Esophagus squamous epithelium (tissue), 5 donors: ENCODE measurements around the gene PDE5A. TPM values are rescaled to one million over a fixed set of nuclear protein-coding genes. Genes with fewer than 3 reads are reported as not detected.
A peak's percentile ranks its signal among the peaks of the same experiment; 100 is the strongest.

Source experiments
- DNase-seq: peaks from one replicate; lab custom pipeline; 2025; lab: John Stamatoyannopoulos, UW
- H3K27ac ChIP-seq, 4 donors: fragments of 200-600 bp; sonication (generic); one replicate each; pipeline ENCODE4 v1.5.1; 2016 to 2019; ENCODE audit warnings: mild to moderate bottlenecking in 1 of 4
- H3K27me3 ChIP-seq, 4 donors: fragments of 200-600 bp; sonication (generic); 1 replicate in 3 of 4; 2 replicates in 1 of 4; pipeline versions ENCODE4 v1.5.1 to v1.6.0; 2017 to 2021; ENCODE audit warnings: antibody characterized with exemption in 1 of 4
- H3K36me3 ChIP-seq, 3 donors: fragments of 200-600 bp; sonication (generic); one replicate each; pipeline ENCODE4 v1.5.1; 2016 to 2019
- H3K4me1 ChIP-seq, 3 donors: fragments of 200-600 bp; sonication (generic); one replicate each; pipeline ENCODE4 v1.5.1; 2017 to 2019
- H3K4me3 ChIP-seq, 4 donors: fragments of 200-600 bp; sonication (generic); 1 replicate in 3 of 4; 2 replicates in 1 of 4; pipeline ENCODE4 v1.5.1; 2016 to 2019; ENCODE audit warnings: mild to moderate bottlenecking in 2 of 4, moderate library complexity in 1 of 4
- H3K9me3 ChIP-seq, 3 donors: fragments of 200-600 bp; sonication (generic); one replicate each; pipeline ENCODE4 v1.5.1; 2016 to 2019
- POLR2A ChIP-seq, 4 donors: fragments of 450-650 bp; IDR thresholded peaks; one replicate each; pipeline ENCODE4 v1.6.1; 2017; ENCODE audit warnings: antibody characterized with exemption in 4 of 4, mild to moderate bottlenecking in 4 of 4, moderate library complexity in 3 of 4
- WGBS, 2 donors: methylation state at CpG; one replicate each; pipeline ENCODE4 v1.1.5; 2018; 5-methylcytosine and 5-hydroxymethylcytosine counted together
- intact Hi-C: fragments of 100-400 bp; cut with DNase I; formaldehyde crosslinking; loops from one replicate; pipeline ENCODE4 v1.15.0; 2022
- total RNA-seq, 4 donors: library from RNA; depleted of rRNA; stranded (reverse); fragments of >200 nt; gene quantifications; one replicate each; pipeline ENCODE4 v1.1.0, GENCODE V29; 2016
- TF ChIP-seq, protein P1 (sequence below), 6 experiments: fragments of 450-650 bp in 4 of 6; fragments of 200-600 bp in 2 of 6; sonication (generic) in 2 of 6; IDR thresholded peaks; one replicate each; pipeline ENCODE4 v1.5.1; 2016 to 2019; ENCODE audit warnings: antibody characterized with exemption in 6 of 6, mild to moderate bottlenecking in 4 of 6, moderate library complexity in 4 of 6
- donor health status: DM: yes; HTN: yes; CAD: no.

Gene PDE5A
- total RNA-seq, 4 donors from 2014 or later = 1.9 to 26.7 (median 6.0) TPM

DNA sequence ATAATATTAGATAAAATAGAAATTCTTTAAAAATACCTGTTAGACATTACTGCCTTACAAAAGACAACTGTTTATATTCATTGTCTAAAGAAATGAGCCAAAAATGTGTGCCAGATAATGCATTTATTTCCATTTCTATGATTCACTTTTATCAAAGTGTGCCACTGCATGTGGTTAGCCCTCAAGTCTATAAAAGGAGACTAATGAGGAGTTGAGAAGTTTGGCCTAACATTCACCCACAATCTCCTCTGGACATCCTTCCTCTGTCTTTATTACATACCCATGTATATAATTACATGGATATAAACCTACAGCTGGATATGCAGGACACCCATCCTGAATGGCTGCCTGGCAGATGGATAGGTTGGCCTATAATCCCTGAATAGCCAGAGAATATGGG is 42.6 kb upstream of the PDE5A start:
- Histone ChIP-seq H3K9me3 (no peaks in the 10 kb centered on the region), H3K27ac (no peak overlapping the region)

DNA sequence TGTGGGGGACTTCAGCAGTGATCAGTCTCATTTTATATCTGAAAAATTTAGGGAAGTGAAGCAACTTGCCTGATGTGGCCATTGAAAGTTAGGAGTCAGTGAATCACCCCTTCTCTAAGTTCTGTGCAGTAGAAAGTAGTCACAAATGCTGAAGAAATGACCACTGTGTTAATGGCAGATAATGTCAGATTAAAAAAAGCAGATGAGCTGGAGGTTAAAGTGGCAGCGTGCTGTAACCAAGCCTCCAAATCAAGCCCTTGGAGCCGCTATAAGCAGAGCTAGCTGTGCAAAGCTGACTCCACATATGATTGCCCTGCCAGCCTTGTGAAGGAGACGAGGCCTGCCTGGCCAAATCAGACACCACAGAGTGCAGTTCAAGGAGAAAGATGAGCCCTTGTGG is 39.2 kb upstream of the PDE5A start:
- no peak for DNase-seq
- Histone ChIP-seq H3K4me1 (peaks cover 0 to 8% (median 0%) of the 10 kb centered on the region in 3 donors), H3K36me3 (no peaks in the 10 kb centered on the region), H3K27ac (peak overlapping the region in 1 of 4 donors; percentile 7), H3K27me3 (no peaks in the 10 kb centered on the region), H3K9me3 (no peaks in the 10 kb centered on the region), H3K4me3 (no peak overlapping the region)
- intact Hi-C loops = no loop called here
- WGBS, 2 donors = 64 to 77% methylated on average over 3 of the region's 3 CpGs
- TF ChIP-seq, protein P1, sequence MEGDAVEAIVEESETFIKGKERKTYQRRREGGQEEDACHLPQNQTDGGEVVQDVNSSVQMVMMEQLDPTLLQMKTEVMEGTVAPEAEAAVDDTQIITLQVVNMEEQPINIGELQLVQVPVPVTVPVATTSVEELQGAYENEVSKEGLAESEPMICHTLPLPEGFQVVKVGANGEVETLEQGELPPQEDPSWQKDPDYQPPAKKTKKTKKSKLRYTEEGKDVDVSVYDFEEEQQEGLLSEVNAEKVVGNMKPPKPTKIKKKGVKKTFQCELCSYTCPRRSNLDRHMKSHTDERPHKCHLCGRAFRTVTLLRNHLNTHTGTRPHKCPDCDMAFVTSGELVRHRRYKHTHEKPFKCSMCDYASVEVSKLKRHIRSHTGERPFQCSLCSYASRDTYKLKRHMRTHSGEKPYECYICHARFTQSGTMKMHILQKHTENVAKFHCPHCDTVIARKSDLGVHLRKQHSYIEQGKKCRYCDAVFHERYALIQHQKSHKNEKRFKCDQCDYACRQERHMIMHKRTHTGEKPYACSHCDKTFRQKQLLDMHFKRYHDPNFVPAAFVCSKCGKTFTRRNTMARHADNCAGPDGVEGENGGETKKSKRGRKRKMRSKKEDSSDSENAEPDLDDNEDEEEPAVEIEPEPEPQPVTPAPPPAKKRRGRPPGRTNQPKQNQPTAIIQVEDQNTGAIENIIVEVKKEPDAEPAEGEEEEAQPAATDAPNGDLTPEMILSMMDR (IDR thresholded peaks at IDR 0.05) = no peak
- no peak for TF ChIP-seq POLR2A (IDR thresholded peaks at IDR 0.05)

More for the DNA sequence above, 42.6 kb upstream of the PDE5A start:
- no peak for DNase-seq
- Histone ChIP-seq H3K4me1 (no peaks in the 10 kb centered on the region), H3K27me3 (no peaks in the 10 kb centered on the region), H3K4me3 (no peak overlapping the region), H3K36me3 (no peaks in the 10 kb centered on the region)
- TF ChIP-seq, protein P1 (IDR thresholded peaks at IDR 0.05) = no peak
- TF ChIP-seq POLR2A (IDR thresholded peaks at IDR 0.05) = no peak
- intact Hi-C loops = no loop called here

DNA sequence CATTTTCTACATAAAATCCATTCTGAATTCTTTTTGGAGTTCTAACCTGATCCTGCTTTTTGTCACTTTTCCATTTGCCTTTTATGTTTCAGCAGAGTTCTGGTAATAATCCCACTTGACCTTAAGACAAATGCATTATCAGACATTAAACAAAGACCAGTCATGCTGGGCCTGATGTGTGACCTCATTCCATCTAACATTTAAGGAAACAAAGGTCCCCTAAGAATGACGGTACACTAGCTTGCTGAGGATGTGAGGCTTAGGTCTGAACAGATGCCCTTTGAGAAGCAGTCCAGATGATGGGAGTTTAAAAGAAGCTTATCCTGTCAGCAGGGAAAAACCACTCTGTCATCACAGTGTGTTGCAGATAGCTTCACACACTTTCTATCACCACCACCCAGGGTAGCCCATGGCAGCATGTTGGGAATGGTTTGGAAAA is 38.1 kb upstream of the PDE5A start:
- Histone ChIP-seq H3K27me3 (no peaks in the 10 kb centered on the region), H3K36me3 (no peaks in the 10 kb centered on the region), H3K9me3 (no peaks in the 10 kb centered on the region), H3K4me1 (peaks cover 0 to 8% (median 0%) of the 10 kb centered on the region in 3 donors), H3K27ac (peak overlapping the region in 1 of 4 donors; percentile 55), H3K4me3 (no peak overlapping the region)
- intact Hi-C loops = no loop called here
- WGBS, 2 donors = 23 to 36% methylated on average over 1 of the region's 1 CpG
- no peak for TF ChIP-seq POLR2A (IDR thresholded peaks at IDR 0.05)
- TF ChIP-seq, protein P1 (IDR thresholded peaks at IDR 0.05) = no peak
- no peak for DNase-seq

DNA sequence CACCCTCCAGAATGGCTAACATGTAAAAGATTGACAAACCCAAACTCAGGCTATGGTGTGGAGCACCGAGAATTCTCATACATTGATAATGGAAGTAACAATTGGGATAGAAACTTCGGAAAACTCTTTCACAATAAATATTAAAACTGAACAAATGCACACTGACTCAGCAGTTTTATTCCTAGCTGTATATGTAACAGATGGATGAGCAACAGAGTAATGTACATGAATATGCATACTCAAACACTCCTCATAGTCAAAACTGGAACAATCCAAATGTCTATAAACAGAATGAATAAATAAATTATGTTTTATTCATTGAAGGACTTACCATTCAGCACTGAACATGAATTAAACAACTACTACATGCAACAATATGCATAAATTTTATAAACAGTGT is 37.1 kb upstream of the PDE5A start:
- peaks cover 0 to 8% (median 0%) of the 10 kb centered on the region in 3 donors for H3K4me1 ChIP-seq
- no peak overlapping the region for H3K27ac ChIP-seq
- H3K9me3 ChIP-seq = no peaks in the 10 kb centered on the region
- intact Hi-C loops = no loop called here
- H3K4me3 ChIP-seq = no peak overlapping the region
- TF ChIP-seq, protein P1 (IDR thresholded peaks at IDR 0.05) = no peak
- TF ChIP-seq POLR2A (IDR thresholded peaks at IDR 0.05) = no peak
- no peaks in the 10 kb centered on the region for H3K36me3 ChIP-seq
- no peak for DNase-seq
- WGBS, 2 donors = 76 to 86% methylated on average over 2 of the region's 2 CpGs
- H3K27me3 ChIP-seq = no peaks in the 10 kb centered on the region

DNA sequence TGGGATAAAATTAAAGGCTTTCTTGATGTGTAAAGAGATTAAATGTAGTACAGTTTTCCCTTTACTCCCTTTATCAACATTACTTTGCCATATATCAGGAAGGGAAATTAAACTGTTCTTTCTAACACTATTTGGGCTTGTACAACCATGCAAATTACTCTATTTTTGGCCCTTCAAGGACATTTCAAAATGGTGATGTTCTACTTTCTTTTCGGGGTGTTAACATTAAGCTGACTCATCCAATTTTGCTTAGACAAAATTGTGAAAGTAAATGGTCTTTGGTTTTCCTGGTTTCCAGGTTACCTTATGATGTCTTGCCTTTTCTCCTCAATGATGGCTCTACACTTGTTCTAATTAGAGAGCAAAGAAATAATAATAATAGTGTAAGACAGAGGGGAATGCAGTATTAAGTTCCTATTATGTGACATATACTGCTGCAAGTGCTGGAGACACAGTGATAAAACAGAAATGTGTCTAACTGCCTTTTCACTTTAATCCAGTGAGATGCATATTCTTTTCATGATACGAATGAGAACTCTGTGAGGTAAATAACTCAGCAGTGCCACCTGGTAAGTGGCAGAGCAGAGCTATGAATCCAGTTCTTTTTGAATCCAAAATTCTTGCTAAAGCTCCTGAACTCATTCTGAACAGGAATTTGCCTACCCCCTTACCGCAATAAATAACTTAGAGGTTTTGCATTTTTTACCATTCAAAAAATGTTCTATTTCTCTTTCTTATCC is 35.7 kb upstream of the PDE5A start:
- TF ChIP-seq, protein P1 (IDR thresholded peaks at IDR 0.05) = no peak
- no peak for TF ChIP-seq POLR2A (IDR thresholded peaks at IDR 0.05)
- WGBS, 2 donors = 44 to 50% methylated on average over 3 of the region's 3 CpGs
- no peaks in the 10 kb centered on the region for H3K27me3 ChIP-seq
- intact Hi-C loops = no loop called here
- no peaks in the 10 kb centered on the region for H3K36me3 ChIP-seq
- peak overlapping the region in 3 of 4 donors; percentile 44 to 50 (median 49) for H3K27ac ChIP-seq
- no peak for DNase-seq
- H3K4me3 ChIP-seq = peak overlapping the region in 1 of 4 donors; percentile 48
- no peaks in the 10 kb centered on the region for H3K9me3 ChIP-seq
- H3K4me1 ChIP-seq = peaks cover 0 to 8% (median 0%) of the 10 kb centered on the region in 3 donors
